ENCODE measurements around the gene PADI1.

Gene PADI1

GRCh38 chr1:17211377-17211776 lies 6.4 kb downstream of the PADI1 start:
- H3K4me3 ChIP-seq (ENCODE audit: low read length): no peak overlapping the region
- DNase-seq (ENCODE audit: low read depth, low spot score): no peak

GRCh38 chr1:17212009-17212408 lies 7.1 kb downstream of the PADI1 start:
- DNase-seq (ENCODE audit: low read depth, low spot score): no peak
- no peak overlapping the region for H3K4me3 ChIP-seq (ENCODE audit: low read length)

- no peak overlapping the region for H3K4me3 ChIP-seq (ENCODE audit: low read length)
- peak; percentile 87 for DNase-seq (ENCODE audit: low read depth, low spot score)
Observed at GRCh38 chr1:17212487-17213121, 7.7 kb downstream of the PADI1 start.

GRCh38 chr1:17213148-17213781 lies 8.3 kb downstream of the PADI1 start:
- no peak overlapping the region for H3K4me3 ChIP-seq (ENCODE audit: low read length)
- peak; percentile 16 for DNase-seq (ENCODE audit: low read depth, low spot score)

- no peak for DNase-seq (ENCODE audit: low read depth, low spot score)
- no peak overlapping the region for H3K4me3 ChIP-seq (ENCODE audit: low read length)
Observed at GRCh38 chr1:17213782-17214148, 8.8 kb downstream of the PADI1 start.

- no peak overlapping the region for H3K4me3 ChIP-seq (ENCODE audit: low read length)
Observed at GRCh38 chr1:17214876-17215544, 10.1 kb downstream of the PADI1 start.

GRCh38 chr1:17215545-17215890 lies 10.6 kb downstream of the PADI1 start:
- no peak for DNase-seq (ENCODE audit: low read depth, low spot score)
- H3K4me3 ChIP-seq (ENCODE audit: low read length): no peak overlapping the region

More at GRCh38 chr1:17214876-17215544, 10.1 kb downstream of the PADI1 start:
- DNase-seq (ENCODE audit: low read depth, low spot score): no peak

- H3K4me3 ChIP-seq (ENCODE audit: low read length): no peak overlapping the region
- no peak for DNase-seq (ENCODE audit: low read depth, low spot score)
Observed at GRCh38 chr1:17216078-17216477, 11.2 kb downstream of the PADI1 start.

- DNase-seq (ENCODE audit: low read depth, low spot score): no peak
Observed at GRCh38 chr1:17217607-17218006, 12.7 kb downstream of the PADI1 start.

GRCh38 chr1:17218939-17219338 lies 14.0 kb downstream of the PADI1 start:
- DNase-seq (ENCODE audit: low read depth, low spot score): no peak
- no peak overlapping the region for H3K4me3 ChIP-seq (ENCODE audit: low read length)

More at GRCh38 chr1:17217607-17218006, 12.7 kb downstream of the PADI1 start:
- no peak overlapping the region for H3K4me3 ChIP-seq (ENCODE audit: low read length)

GRCh38 chr1:17220287-17220686 lies 15.4 kb downstream of the PADI1 start:
- no peak for DNase-seq (ENCODE audit: low read depth, low spot score)
- no peak overlapping the region for H3K4me3 ChIP-seq (ENCODE audit: low read length)

- no peak for DNase-seq (ENCODE audit: low read depth, low spot score)
Observed at GRCh38 chr1:17222557-17222956, 17.6 kb downstream of the PADI1 start.

GRCh38 chr1:17224434-17224833 lies 19.5 kb downstream of the PADI1 start:
- no peak for DNase-seq (ENCODE audit: low read depth, low spot score)
- no peak overlapping the region for H3K4me3 ChIP-seq (ENCODE audit: low read length)

More at GRCh38 chr1:17222557-17222956, 17.6 kb downstream of the PADI1 start:
- H3K4me3 ChIP-seq (ENCODE audit: low read length): no peak overlapping the region

GRCh38 chr1:17225140-17225539 lies 20.2 kb downstream of the PADI1 start:
- no peak for DNase-seq (ENCODE audit: low read depth, low spot score)
- no peak overlapping the region for H3K4me3 ChIP-seq (ENCODE audit: low read length)

- no peak for DNase-seq (ENCODE audit: low read depth, low spot score)
- H3K4me3 ChIP-seq (ENCODE audit: low read length): no peak overlapping the region
Observed at GRCh38 chr1:17227358-17227915, 22.5 kb downstream of the PADI1 start.

GRCh38 chr1:17228619-17229018 lies 23.7 kb downstream of the PADI1 start:
- no peak for DNase-seq (ENCODE audit: low read depth, low spot score)
- H3K4me3 ChIP-seq (ENCODE audit: low read length): no peak overlapping the region

- no peak for DNase-seq (ENCODE audit: low read depth, low spot score)
- H3K4me3 ChIP-seq (ENCODE audit: low read length): no peak overlapping the region
Observed at GRCh38 chr1:17229379-17229778, 24.5 kb downstream of the PADI1 start.

GRCh38 chr1:17230106-17230505 lies 25.2 kb downstream of the PADI1 start:
- no peak for DNase-seq (ENCODE audit: low read depth, low spot score)
- no peak overlapping the region for H3K4me3 ChIP-seq (ENCODE audit: low read length)

GRCh38 chr1:17230671-17231310 lies 25.9 kb downstream of the PADI1 start:
- DNase-seq (ENCODE audit: low read depth, low spot score): no peak
- no peak overlapping the region for H3K4me3 ChIP-seq (ENCODE audit: low read length)

Measured in Jurkat, Clone E6-1 (cell line).